Measurements from ENCODE around the gene FCHO2.
"Not testable (repeated sequence)": the region's sequence is repeated elsewhere in the genome, so short reads cannot be mapped to it uniquely, and the experiment has no call there.

Gene FCHO2

GRCh38 chr5:72957337-72957736 is 1.5 kb downstream of the FCHO2 start:
- DNase-seq, result no peak

GRCh38 chr5:72959257-72959656 is 3.4 kb downstream of the FCHO2 start:
- DNase-seq, result no peak

GRCh38 chr5:72974481-72974880 is 18.6 kb downstream of the FCHO2 start:
- DNase-seq, result not testable (repeated sequence)

- DNase-seq, result not testable (repeated sequence)
Observed at GRCh38 chr5:72976810-72977209, 21.0 kb downstream of the FCHO2 start.

- DNase-seq, result no peak
Observed at GRCh38 chr5:72985719-72986118, 29.9 kb downstream of the FCHO2 start.

GRCh38 chr5:72988769-72989168 is 32.9 kb downstream of the FCHO2 start:
- DNase-seq, result no peak

GRCh38 chr5:72991394-72991793 is 35.6 kb downstream of the FCHO2 start:
- DNase-seq, result no peak

GRCh38 chr5:72994578-72994977 is 38.7 kb downstream of the FCHO2 start:
- no peak for DNase-seq

GRCh38 chr5:72996632-72997031 is 40.8 kb downstream of the FCHO2 start:
- no peak for DNase-seq

GRCh38 chr5:72999916-73000315 is 44.1 kb downstream of the FCHO2 start:
- no peak for DNase-seq

GRCh38 chr5:73005886-73006285 is 50.0 kb downstream of the FCHO2 start:
- DNase-seq, result no peak

GRCh38 chr5:73007051-73007450 is 51.2 kb downstream of the FCHO2 start:
- no peak for DNase-seq

GRCh38 chr5:73008831-73009230 is 53.0 kb downstream of the FCHO2 start:
- DNase-seq, result no peak

- DNase-seq, result not testable (repeated sequence)
Observed at GRCh38 chr5:73011612-73012011, 55.8 kb downstream of the FCHO2 start.

- no peak for DNase-seq
Observed at GRCh38 chr5:73018892-73019291, 63.1 kb downstream of the FCHO2 start.

GRCh38 chr5:73019766-73020165 is 63.9 kb downstream of the FCHO2 start:
- no peak for DNase-seq

GRCh38 chr5:73022471-73023169 is 66.8 kb downstream of the FCHO2 start:
- DNase-seq, result no peak

- not testable (repeated sequence) for DNase-seq
Observed at GRCh38 chr5:73024946-73025544, 69.2 kb downstream of the FCHO2 start.

GRCh38 chr5:73027361-73027760 is 71.5 kb downstream of the FCHO2 start:
- no peak for DNase-seq

- no peak for DNase-seq
Observed at GRCh38 chr5:73027816-73028215, 72.0 kb downstream of the FCHO2 start.

- DNase-seq, result no peak
Observed at GRCh38 chr5:73028991-73029595, 73.3 kb downstream of the FCHO2 start.

GRCh38 chr5:73030531-73030930 is 74.7 kb downstream of the FCHO2 start:
- peak; percentile 4 for DNase-seq

- no peak for DNase-seq
Observed at GRCh38 chr5:73030995-73031394, 75.2 kb downstream of the FCHO2 start.

- peak; percentile 88 for DNase-seq
Observed at GRCh38 chr5:73031839-73032238, 76.0 kb downstream of the FCHO2 start.
